SK-N-SH (cell line): ENCODE measurements around the gene MARS1. TPM values are rescaled to one million over a fixed set of nuclear protein-coding genes. Genes with fewer than 3 reads are reported as not detected.

Experiments
- CTCF ChIA-PET: fragments of 300-600, 350-600 bp; formaldehyde crosslinking; extraction: SDS; loops from one replicate; lab custom pipeline; 2021; lab: Yijun Ruan, JAX
- POLR2A ChIA-PET: fragments of 350-600 bp; sonication (Branson Sonifier 250); formaldehyde crosslinking; extraction: SDS; loops from one replicate; lab custom pipeline; 2020; ENCODE audit warnings: antibody characterized with exemption, inconsistent platforms; lab: Yijun Ruan, JAX
- DNase-seq: peaks from one replicate; pipeline ENCODE4 v3.0.0; 2012
- H2AFZ ChIP-seq: fragments of 200-600 bp; sonication (generic); 2 replicates; pipeline ENCODE4 v1.8.1; 2016; ENCODE audit warnings: antibody characterized with exemption, mild to moderate bottlenecking, low read depth
- H3F3A ChIP-seq: fragments of 200-600 bp; sonication (generic); replicated peaks from 2 replicates; pipeline ENCODE3; 2016; ENCODE audit warnings: antibody characterized with exemption, mild to moderate bottlenecking; ENCODE audit not compliant: insufficient read depth
- H3K27ac ChIP-seq, 2 experiments: fragments of 200-500 bp in 1 of 2; fragments of 200-600 bp in 1 of 2; sonication (Bioruptor generic) in 1 of 2; sonication (generic), shearing (Covaris generic) in 1 of 2; 2 replicates each; pipeline versions ENCODE4 v1.5.1 to v1.6.1; 2014 to 2016; ENCODE audit warnings: low read depth in 2 of 2, inconsistent platforms in 1 of 2, low read length in 1 of 2, mild to moderate bottlenecking in 1 of 2, mixed read lengths in 1 of 2
- H3K27me3 ChIP-seq: fragments of 200-600 bp; sonication (generic), shearing (Covaris generic); 2 replicates; pipeline ENCODE4 v1.6.1; 2016; ENCODE audit warnings: mixed run types; ENCODE audit not compliant: insufficient read depth
- H3K36me3 ChIP-seq, 2 experiments: fragments of 200-500 bp in 1 of 2; fragments of 200-600 bp in 1 of 2; sonication (Bioruptor generic) in 1 of 2; sonication (generic) in 1 of 2; replicated peaks in 1 of 2; 2 replicates each; pipeline versions ENCODE3 to v1.5.1; 2014 to 2016; ENCODE audit warnings: low read length in 1 of 2, mild to moderate bottlenecking in 1 of 2; ENCODE audit not compliant: insufficient read depth in 2 of 2, control insufficient read depth in 1 of 2
- H3K4me1 ChIP-seq, 2 experiments: fragments of 200-500 bp in 1 of 2; fragments of 200-600 bp in 1 of 2; sonication (Bioruptor generic) in 1 of 2; sonication (generic), shearing (Covaris generic) in 1 of 2; 2 replicates each; pipeline versions ENCODE4 v1.5.1 to v1.6.1; 2014 to 2016; ENCODE audit warnings: low read depth in 1 of 2, low read length in 1 of 2, mixed run types in 1 of 2; ENCODE audit not compliant: insufficient read depth in 2 of 2, control insufficient read depth in 1 of 2
- H3K4me2 ChIP-seq: fragments of 200-600 bp; sonication (generic), shearing (Covaris generic); 2 replicates; pipeline ENCODE4 v1.6.1; 2017; ENCODE audit warnings: mixed run types
- H3K4me3 ChIP-seq, 2 experiments: fragments of 200-500 bp in 1 of 2; fragments of 200-600 bp in 1 of 2; sonication (Bioruptor generic) in 1 of 2; sonication (generic), shearing (Covaris generic) in 1 of 2; 2 replicates each; pipeline versions ENCODE4 v1.5.1 to v1.8.1; 2014 to 2016; ENCODE audit warnings: low read depth in 2 of 2, inconsistent platforms in 1 of 2, low read length in 1 of 2, mild to moderate bottlenecking in 1 of 2, mixed read lengths in 1 of 2, moderate library complexity in 1 of 2
- H3K79me2 ChIP-seq: fragments of 200-600 bp; sonication (generic); 2 replicates; pipeline ENCODE4 v1.8.1; 2017; ENCODE audit warnings: mild to moderate bottlenecking; ENCODE audit not compliant: insufficient read depth
- H3K9ac ChIP-seq: fragments of 200-600 bp; sonication (generic); 2 replicates; pipeline ENCODE4 v1.6.1; 2017; ENCODE audit warnings: mixed run types
- H3K9me2 ChIP-seq: fragments of 200-600 bp; sonication (generic); 2 replicates; pipeline ENCODE4 v1.6.1; 2017; ENCODE audit warnings: mixed run types
- H3K9me3 ChIP-seq: fragments of 200-600 bp; sonication (generic); 2 replicates; pipeline ENCODE4 v1.6.1; 2017; ENCODE audit warnings: mixed run types, mild to moderate bottlenecking, moderate library complexity
- H4K20me1 ChIP-seq: fragments of 200-600 bp; sonication (generic); 2 replicates; pipeline ENCODE4 v1.6.1; 2017; ENCODE audit warnings: mild to moderate bottlenecking, mixed run types; ENCODE audit not compliant: insufficient read depth
- CHD2 ChIP-seq: fragments of 150-350 bp; IDR thresholded peaks from 2 replicates; pipeline ENCODE4 v1.6.1; 2018; ENCODE audit warnings: low read length; ENCODE audit not compliant: partially characterized antibody
- ELF1 ChIP-seq: IDR thresholded peaks from 2 replicates; pipeline ENCODE4 v1.4.0; 2012
- EP300 ChIP-seq, 2 experiments: IDR thresholded peaks; 2 replicates each; pipeline versions ENCODE4 v1.4.0 to v1.6.1; 2012; ENCODE audit warnings: borderline replicate concordance in 1 of 2, low read depth in 1 of 2, low read length in 1 of 2
- FOSL2 ChIP-seq: IDR thresholded peaks from 2 replicates; pipeline ENCODE4 v1.4.0; 2012; ENCODE audit warnings: low read depth, mild to moderate bottlenecking, moderate library complexity, borderline replicate concordance
- FOXJ3 ChIP-seq: sonication (generic); formaldehyde crosslinking; IDR thresholded peaks from 2 replicates; pipeline ENCODE4 v1.5.1; 2020; ENCODE audit warnings: mild to moderate bottlenecking, missing genetic modification reagents
- GATA2 ChIP-seq: sonication (generic); formaldehyde crosslinking; IDR thresholded peaks from 2 replicates; pipeline ENCODE4 v1.5.0; 2020; ENCODE audit warnings: mild to moderate bottlenecking, missing genetic modification reagents
- MXI1 ChIP-seq: IDR thresholded peaks from 2 replicates; pipeline ENCODE4 v1.6.1; 2012; ENCODE audit warnings: mild to moderate bottlenecking, low read depth, low read length, improper control_type of control experiment
- NFIC ChIP-seq: IDR thresholded peaks from 2 replicates; pipeline ENCODE4 v1.4.0; 2012; ENCODE audit warnings: borderline replicate concordance
- NRF1 ChIP-seq: IDR thresholded peaks from 2 replicates; pipeline ENCODE4 v1.6.1; 2012; ENCODE audit warnings: low read depth, mild to moderate bottlenecking, low read length
- POLR2AphosphoS5 ChIP-seq: IDR thresholded peaks from 2 replicates; pipeline ENCODE4 v1.6.1; 2012; ENCODE audit warnings: low read depth, low read length
- RAD21 ChIP-seq: IDR thresholded peaks from 2 replicates; pipeline ENCODE4 v1.6.1; 2012; ENCODE audit warnings: mild to moderate bottlenecking, low read length
- RCOR1 ChIP-seq: fragments of 150-350 bp; IDR thresholded peaks from 2 replicates; pipeline ENCODE4 v1.6.1; 2017; ENCODE audit warnings: antibody characterized with exemption, low read length
- RXRA ChIP-seq: IDR thresholded peaks from 2 replicates; pipeline ENCODE4 v1.4.0; 2012; ENCODE audit warnings: low read depth, mild to moderate bottlenecking, borderline replicate concordance
- TCF12 ChIP-seq: IDR thresholded peaks from 2 replicates; pipeline ENCODE4 v1.4.0; 2012
- USF1 ChIP-seq: IDR thresholded peaks from 2 replicates; pipeline ENCODE4 v1.4.0; 2012; ENCODE audit warnings: low read depth, borderline replicate concordance
- WGBS: methylation state at CpG from one replicate; pipeline ENCODE4 v1.1.6; 2017; ENCODE audit warnings: low lambda C conversion rate; 5-methylcytosine and 5-hydroxymethylcytosine counted together
- polyA plus RNA-seq, 3 experiments: library from polyadenylated mRNA; depleted of rRNA; stranded (reverse); fragments of >200 nt; gene quantifications; 2 replicates each; pipeline ENCODE4 v1.2.3, GENCODE V29; 2012
- TF ChIP-seq, protein P1 (sequence below): IDR thresholded peaks from 2 replicates; pipeline ENCODE4; 2012

The MARS1 gene
- polyA plus RNA-seq, 1 of the 3 experiments (the other 2 are of a cell fraction), result 158 TPM

DNA sequence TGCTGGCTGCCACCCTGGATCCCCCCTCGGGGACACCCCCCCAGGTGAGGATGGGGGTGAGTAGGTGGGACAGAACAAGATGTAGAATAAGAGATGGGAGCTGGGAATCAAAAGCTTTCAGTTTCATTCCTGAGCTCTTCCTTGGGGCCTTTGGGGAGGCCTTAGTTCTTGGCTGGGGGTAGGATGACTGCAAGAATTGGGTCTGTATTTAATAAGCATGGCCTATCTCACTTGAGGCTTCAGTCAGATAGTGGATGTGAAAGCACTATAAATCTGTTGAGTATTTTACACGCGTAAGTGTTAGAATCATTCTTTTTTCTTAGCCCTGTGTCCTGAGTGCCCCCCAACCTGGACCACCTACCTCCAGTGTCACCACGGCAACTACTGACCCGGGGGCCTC is 39.3 kb downstream of the MARS1 start (continued):
- TF ChIP-seq CHD2 (no peak), GATA2 (CRISPR knock-in tag) (no peak), EP300 (IDR thresholded peaks at IDR 0.05; ENCODE audit: borderline replicate concordance in 1 of 2, low read depth in 1 of 2, low read length in 1 of 2) (no peak), FOXJ3 (CRISPR knock-in tag) (no peak), NRF1 (no peak), RAD21 (no peak), RXRA (no peak)
- TF ChIP-seq, protein P1, sequence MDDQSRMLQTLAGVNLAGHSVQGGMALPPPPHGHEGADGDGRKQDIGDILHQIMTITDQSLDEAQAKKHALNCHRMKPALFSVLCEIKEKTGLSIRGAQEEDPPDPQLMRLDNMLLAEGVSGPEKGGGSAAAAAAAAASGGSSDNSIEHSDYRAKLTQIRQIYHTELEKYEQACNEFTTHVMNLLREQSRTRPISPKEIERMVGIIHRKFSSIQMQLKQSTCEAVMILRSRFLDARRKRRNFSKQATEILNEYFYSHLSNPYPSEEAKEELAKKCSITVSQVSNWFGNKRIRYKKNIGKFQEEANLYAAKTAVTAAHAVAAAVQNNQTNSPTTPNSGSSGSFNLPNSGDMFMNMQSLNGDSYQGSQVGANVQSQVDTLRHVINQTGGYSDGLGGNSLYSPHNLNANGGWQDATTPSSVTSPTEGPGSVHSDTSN, result no peak

- no peak overlapping the region for H3K4me2 ChIP-seq
- no peaks in the 10 kb centered on the region for H3K9me2 ChIP-seq
- H2AFZ ChIP-seq, result no peak overlapping the region
- H3K9ac ChIP-seq, result no peak overlapping the region
- no peak overlapping the region for H3K27ac ChIP-seq
- POLR2A ChIA-PET, result interaction anchor here (1.1 to 1.8 kb wide), 2 partner anchors 10 to 11 kb away, joined by 4 to 5 read pairs; no protein-coding TSS in a partner anchor
- H4K20me1 ChIP-seq, result peaks cover 9% of the 10 kb centered on the region; the same call in 1 of the 2 replicates
- 92% methylated on average over 11 of the region's 12 CpGs for WGBS
- TF ChIP-seq NFIC (no peak), GATA2 (CRISPR knock-in tag) (no peak), RCOR1 (no peak), POLR2AphosphoS5 (no peak), TCF12 (no peak), EP300 (IDR thresholded peaks at IDR 0.05; ENCODE audit: borderline replicate concordance in 1 of 2, low read depth in 1 of 2, low read length in 1 of 2) (no peak)
- H3K4me3 ChIP-seq, result no peak overlapping the region
- peaks cover 6 to 19% of the 10 kb centered on the region in 2 experiments for H3K4me1 ChIP-seq
- no peaks in the 10 kb centered on the region for H3K9me3 ChIP-seq
- peaks cover 27% of the 10 kb centered on the region for H3K79me2 ChIP-seq
- no peak for DNase-seq
- peaks cover 40 to 88% of the 10 kb centered on the region in 2 experiments for H3K36me3 ChIP-seq
- H3F3A ChIP-seq, result peaks cover 20% of the 10 kb centered on the region
- no peaks in the 10 kb centered on the region for H3K27me3 ChIP-seq
- CTCF ChIA-PET, result interaction anchor here (1.5 kb wide), 1 partner anchor 12 kb away, joined by 4 read pairs; no protein-coding TSS in a partner anchor
Observed at GRCh38 chr12:57528176-57528575, 40.3 kb downstream of the MARS1 start.

DNA sequence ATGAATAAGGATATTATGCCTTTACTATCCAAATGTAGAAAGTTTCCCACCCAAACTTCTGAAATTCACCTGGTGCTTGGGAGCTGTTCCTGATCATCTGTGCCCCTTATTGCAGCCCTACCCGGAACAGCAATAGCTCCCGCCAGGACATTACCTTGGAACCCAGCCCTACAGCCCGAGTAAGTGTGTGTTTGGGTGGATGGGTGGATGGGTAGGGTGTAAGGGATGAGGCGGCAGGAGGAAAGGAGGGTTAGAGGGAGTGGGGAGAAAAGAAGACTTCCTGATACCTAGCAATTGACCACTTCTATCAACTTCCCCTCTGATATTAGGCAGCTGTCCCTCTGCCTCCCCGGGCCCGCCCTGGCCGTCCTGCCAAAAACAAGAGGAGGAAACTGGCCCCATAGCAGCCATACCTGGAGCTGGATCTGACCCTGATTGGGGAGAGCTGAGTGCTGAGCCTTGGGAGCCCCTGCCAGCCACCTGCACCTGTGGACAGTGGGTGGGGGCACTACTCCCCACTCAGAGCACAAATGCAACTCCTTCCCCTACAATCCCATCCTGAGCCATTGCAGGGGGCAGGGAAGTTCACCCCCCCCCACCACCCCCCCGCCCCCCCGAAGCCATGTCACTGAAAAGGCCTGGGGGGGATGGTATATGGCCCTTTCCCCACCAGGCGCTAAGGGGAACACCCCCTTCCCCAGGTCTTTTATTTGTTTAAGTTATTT is 41.1 kb downstream of the MARS1 start:
- DNase-seq, result no peak
- Histone ChIP-seq H3K9me2 (no peaks in the 10 kb centered on the region), H3K27me3 (no peaks in the 10 kb centered on the region), H4K20me1 (peaks cover 4% of the 10 kb centered on the region; the same call in 1 of the 2 replicates), H3K4me3 (no peak overlapping the region), H3K4me1 (peaks cover 2 to 11% of the 10 kb centered on the region in 2 experiments), H3K9me3 (no peaks in the 10 kb centered on the region), H3K79me2 (peaks cover 19% of the 10 kb centered on the region), H3K4me2 (no peak overlapping the region)
- CTCF ChIA-PET, result interaction anchor here (1.3 to 1.5 kb wide), 2 partner anchors 11 to 104 kb away, joined by 3 to 4 read pairs; partner anchors contain the start of gene B4GALNT1
- POLR2A ChIA-PET, result interaction anchor here (1.8 kb wide), 1 partner anchor 9 kb away, joined by 5 read pairs; no protein-coding TSS in a partner anchor
- TF ChIP-seq USF1, result no peak
- TF ChIP-seq TCF12, result no peak
- TF ChIP-seq POLR2AphosphoS5, result no peak
- TF ChIP-seq FOSL2, result no peak
- no peak for TF ChIP-seq MXI1
- TF ChIP-seq ELF1, result no peak
- TF ChIP-seq, all 33 proteins: peak for 0
- H3K9ac ChIP-seq, result no peak overlapping the region
- no peak overlapping the region for H2AFZ ChIP-seq
- WGBS, result 83% methylated on average over 8 of the region's 10 CpGs
- H3K36me3 ChIP-seq, result peaks cover 46 to 91% of the 10 kb centered on the region in 2 experiments
- H3K27ac ChIP-seq, result peak overlapping the region in 1 of 2 experiments; percentile 18; a peak in 2 of 4 replicates
- H3F3A ChIP-seq, result peaks cover 12% of the 10 kb centered on the region
